ENCODE results near the gene USB1.

The USB1 gene

DNA sequence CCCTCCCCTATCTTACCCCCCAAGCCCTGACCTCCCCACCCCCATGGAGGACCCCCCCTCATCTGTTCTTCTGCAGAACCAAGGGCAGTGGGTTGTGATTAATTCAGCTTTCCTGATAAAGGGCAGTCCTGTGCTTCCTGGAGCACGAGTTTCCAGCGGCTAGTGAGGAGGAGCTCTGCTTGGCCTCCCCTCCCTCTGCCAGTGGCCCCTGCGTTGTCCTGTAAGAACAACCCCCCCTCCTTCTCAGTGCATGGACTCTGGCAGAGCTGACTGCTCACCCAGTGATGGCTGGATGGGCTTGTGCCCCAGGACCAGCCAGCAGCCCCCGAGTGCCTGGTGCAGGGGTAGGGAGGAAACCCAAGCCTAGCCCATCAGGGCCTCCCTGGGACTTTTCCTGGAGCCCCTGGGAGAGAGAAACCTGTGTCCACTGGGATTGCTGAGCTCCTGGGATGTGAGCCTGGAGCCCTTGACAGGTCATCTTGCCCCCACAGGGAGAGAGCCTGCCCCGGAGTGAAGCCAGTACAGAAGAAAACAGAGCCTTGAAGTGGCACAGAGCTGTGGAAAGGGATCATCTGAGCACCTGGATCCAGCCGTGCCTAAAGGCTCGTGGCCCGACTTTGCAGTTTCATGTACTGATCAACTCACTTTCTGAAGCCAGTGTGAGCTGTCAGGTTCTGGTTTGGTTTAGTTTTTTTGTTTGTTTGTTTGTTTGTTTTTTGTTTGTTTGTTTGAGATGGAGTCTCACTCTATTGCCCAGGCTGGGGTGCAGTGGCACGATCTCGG lies 50.8 kb downstream of the USB1 start:
- DNase-seq = no peak

DNA sequence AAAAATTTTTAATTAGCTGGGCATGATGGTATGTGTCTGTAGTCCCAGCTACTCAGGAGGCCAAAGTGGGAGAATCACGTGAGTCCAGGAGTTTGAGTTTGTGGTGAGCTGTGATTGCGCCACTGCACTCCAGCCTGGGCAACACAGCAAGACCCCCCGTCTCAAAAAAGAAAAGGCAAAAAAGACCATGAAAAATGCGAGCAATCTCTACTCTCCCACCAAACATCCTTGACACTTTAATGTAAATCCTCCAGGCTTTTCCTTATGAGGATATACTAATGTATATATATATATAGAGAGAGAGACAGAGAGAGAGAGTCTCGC lies 52.4 kb downstream of the USB1 start:
- no peak for DNase-seq

DNA sequence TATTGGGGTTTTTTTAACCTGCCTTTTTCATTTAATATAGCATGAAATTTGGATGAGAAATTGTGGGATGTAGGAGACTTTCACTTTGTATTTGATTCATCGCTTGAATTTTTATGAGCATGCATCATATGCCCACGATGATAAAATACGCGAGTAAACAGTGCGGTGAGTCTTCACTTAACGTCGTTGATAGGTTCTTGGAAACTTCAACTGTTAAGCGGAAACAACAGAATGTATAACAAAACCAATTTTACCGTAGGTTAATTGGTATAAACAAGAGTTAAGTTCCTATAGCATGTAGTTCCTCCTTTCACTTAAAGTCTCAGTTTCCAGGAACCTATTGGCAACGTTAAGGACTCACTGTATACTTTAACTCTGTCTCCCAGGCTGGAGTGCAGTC lies 53.1 kb downstream of the USB1 start:
- DNase-seq = no peak

DNA sequence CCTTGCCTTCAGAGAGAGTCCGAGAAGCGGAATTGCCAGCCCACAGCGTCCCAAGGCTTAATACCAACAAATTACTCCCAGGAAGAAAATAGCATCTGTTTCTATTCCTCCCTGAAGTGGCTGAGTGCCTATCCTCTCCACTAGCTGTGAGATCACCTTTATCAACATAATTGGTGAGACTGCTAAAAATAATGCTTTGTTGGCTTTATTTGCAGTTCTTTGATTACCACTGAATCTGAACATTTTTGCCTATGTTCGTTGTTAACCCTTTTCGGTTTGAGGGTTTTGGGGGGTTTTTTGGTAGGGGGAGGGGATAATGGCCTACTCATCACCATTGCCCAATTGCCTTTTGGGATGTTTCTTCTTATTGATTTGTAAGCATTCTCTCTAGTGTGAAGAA lies 55.4 kb downstream of the USB1 start:
- no peak for DNase-seq

GRCh38 chr16:58057121-58057520 lies 55.9 kb downstream of the USB1 start:
- no peak for DNase-seq

GRCh38 chr16:58057784-58058183 lies 56.6 kb downstream of the USB1 start:
- DNase-seq = no peak

DNA sequence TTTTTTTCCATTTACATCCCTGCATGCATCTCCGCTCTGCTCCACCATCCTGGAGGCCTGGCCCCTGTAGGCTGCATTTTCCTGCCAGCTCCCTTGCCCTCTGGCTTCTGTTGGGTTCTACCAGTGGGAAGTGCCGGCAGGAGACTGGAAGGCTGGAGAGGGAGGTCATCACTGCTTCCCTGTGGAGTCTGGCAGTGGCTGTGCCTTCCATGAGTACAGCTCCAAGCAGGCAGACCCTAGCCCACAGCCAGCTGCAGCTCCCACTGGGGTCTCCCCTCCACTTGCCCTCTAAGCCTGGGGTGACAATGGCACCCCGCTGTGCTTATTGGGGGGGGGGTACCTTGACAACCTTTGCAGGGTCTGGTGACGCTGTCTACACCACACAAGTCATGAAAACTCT lies 61.6 kb downstream of the USB1 start:
- no peak for DNase-seq

DNA sequence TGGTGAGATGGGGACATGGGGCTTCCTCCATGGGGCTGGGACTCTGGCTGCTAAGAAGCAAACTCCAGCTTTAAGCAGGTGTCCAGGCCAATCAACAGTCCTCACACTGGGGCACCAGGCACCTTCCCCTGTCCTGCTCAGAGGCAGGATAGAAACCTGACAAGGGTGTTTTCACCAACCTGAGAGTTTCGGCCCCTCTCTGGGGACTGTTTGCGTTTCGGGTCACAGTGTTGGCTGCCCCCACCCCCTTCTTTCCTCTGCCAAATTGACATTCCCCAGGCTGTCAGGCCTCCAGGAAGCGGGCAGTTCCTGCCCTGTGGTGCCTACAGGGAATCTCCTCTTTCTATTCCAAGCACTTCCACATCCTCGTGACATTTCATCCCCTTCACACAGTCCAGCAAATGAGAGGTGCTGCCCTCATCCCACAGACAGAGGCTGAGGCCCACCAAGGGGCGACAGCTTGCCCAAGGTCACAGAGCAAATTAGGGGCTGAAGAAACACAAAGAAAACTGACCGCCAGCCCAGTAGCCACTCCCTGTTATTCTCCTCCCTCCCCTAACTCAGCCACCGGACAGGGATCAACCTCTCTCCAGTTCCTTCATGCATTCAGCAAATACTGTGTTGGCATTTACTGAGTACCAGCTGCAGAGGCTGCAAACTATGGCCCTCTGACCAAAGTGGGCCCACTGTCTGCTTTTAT lies 62.3 kb downstream of the USB1 start:
- no peak for DNase-seq

- DNase-seq = no peak
Observed at GRCh38 chr16:58070585-58070984, 69.4 kb downstream of the USB1 start.

Measured in kidney glomerular epithelial cell (primary cell).